ENCODE results near the gene ETV3L.

ETV3L gene

DNA sequence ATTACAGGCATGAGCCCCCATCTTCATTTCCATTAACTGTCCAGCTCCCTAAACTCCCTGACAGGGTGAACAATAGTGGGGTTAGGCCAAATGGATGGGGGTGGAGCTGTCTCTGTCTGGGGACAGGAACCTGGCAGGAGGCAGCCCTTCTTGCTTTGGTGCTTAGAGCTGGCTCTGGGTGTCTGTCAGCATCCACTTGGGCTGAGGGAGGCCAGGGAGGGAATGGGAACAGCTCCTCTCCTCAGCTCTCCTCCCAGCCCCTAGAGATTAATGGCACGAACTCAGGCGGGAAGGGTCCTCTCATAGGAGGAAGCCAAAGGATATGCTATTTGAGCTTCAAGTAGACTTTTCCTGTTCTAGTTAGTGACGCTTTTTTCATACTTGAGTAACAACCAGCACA lies 11.1 kb upstream of the ETV3L start:
- H3K9me3 ChIP-seq (ENCODE audit: insufficient read depth, low read length) = no peaks in the 10 kb centered on the region
- H3K9ac ChIP-seq (ENCODE audit: insufficient read length, low read depth) = no peak overlapping the region
- TF ChIP-seq YY1 (IDR thresholded peaks at IDR 0.05; ENCODE audit: insufficient read depth, insufficient read length) (no peak), SUZ12 (IDR thresholded peaks at IDR 0.05; ENCODE audit: extremely low read depth, insufficient read depth, insufficient read length) (no peak), ZNF274 (IDR thresholded peaks at IDR 0.05; ENCODE audit: low read depth, low read length) (no peak)
- peaks cover 38% of the 10 kb centered on the region for H3K4me1 ChIP-seq (ENCODE audit: insufficient read depth, insufficient read length)
- no peak overlapping the region for H3K4me3 ChIP-seq (ENCODE audit: insufficient read length, low read depth)
- no peak for DNase-seq (ENCODE audit: low read depth, low spot score)
- H3K27me3 ChIP-seq (ENCODE audit: insufficient read depth, insufficient read length) = peaks cover 6% of the 10 kb centered on the region
- H3K36me3 ChIP-seq (ENCODE audit: insufficient read depth, insufficient read length, low read length) = no peaks in the 10 kb centered on the region

DNA sequence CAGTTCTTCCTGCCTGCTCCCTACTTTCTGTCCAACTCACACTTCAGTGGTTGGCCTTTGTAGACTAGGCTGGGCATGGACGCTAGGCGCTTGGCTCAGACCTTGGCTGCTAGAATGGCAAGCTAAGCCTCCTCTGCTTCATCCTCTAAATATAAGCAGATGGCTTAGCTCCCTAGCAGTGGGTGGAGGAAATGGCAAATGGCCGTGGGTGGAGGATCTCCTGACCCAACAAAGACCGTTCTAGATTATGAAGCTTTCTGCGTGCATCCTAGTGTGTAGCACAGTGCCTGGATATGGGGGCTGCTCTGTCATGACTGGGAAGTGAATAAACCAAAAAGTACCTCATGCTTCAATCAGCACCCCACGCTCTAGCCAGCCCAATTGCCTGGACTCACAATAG lies 10.4 kb upstream of the ETV3L start:
- Histone ChIP-seq H3K36me3 (ENCODE audit: insufficient read depth, insufficient read length, low read length) (no peaks in the 10 kb centered on the region), H3K9ac (ENCODE audit: insufficient read length, low read depth) (no peak overlapping the region), H3K4me1 (ENCODE audit: insufficient read depth, insufficient read length) (peaks cover 33% of the 10 kb centered on the region), H3K4me3 (ENCODE audit: insufficient read length, low read depth) (no peak overlapping the region), H3K9me3 (ENCODE audit: insufficient read depth, low read length) (no peaks in the 10 kb centered on the region), H3K27me3 (ENCODE audit: insufficient read depth, insufficient read length) (peaks cover 6% of the 10 kb centered on the region)
- DNase-seq (ENCODE audit: low read depth, low spot score) = no peak
- TF ChIP-seq YY1 (IDR thresholded peaks at IDR 0.05; ENCODE audit: insufficient read depth, insufficient read length) = no peak

DNA sequence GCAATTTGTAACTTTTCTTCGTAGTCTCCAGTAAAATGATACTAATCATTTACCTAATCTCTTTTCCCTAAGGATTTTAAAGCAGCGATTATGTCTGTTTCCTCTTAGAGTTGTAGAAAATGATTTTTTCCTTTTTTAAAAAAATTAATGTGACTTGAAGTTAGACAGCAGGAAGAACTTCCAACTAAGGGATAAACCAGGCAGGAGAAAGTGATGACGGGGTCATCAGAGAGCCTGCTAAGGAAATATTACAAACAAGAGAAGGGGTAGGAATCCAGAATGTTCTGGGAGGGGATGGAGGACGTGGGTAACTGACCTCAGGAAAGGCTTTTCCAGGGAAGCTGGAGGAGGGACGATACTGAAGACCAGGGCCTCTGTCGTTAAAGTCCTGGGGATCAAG lies 8.8 kb upstream of the ETV3L start:
- no peak for TF ChIP-seq ZNF274 (IDR thresholded peaks at IDR 0.05; ENCODE audit: low read depth, low read length)
- no peak for TF ChIP-seq SUZ12 (IDR thresholded peaks at IDR 0.05; ENCODE audit: extremely low read depth, insufficient read depth, insufficient read length)
- no peak for TF ChIP-seq YY1 (IDR thresholded peaks at IDR 0.05; ENCODE audit: insufficient read depth, insufficient read length)
- Histone ChIP-seq H3K9ac (ENCODE audit: insufficient read length, low read depth) (no peak overlapping the region), H3K36me3 (ENCODE audit: insufficient read depth, insufficient read length, low read length) (no peaks in the 10 kb centered on the region), H3K4me1 (ENCODE audit: insufficient read depth, insufficient read length) (peaks cover 24% of the 10 kb centered on the region), H3K9me3 (ENCODE audit: insufficient read depth, low read length) (no peaks in the 10 kb centered on the region), H3K4me3 (ENCODE audit: insufficient read length, low read depth) (no peak overlapping the region), H3K27me3 (ENCODE audit: insufficient read depth, insufficient read length) (peaks cover 6% of the 10 kb centered on the region)
- no peak for DNase-seq (ENCODE audit: low read depth, low spot score)

DNA sequence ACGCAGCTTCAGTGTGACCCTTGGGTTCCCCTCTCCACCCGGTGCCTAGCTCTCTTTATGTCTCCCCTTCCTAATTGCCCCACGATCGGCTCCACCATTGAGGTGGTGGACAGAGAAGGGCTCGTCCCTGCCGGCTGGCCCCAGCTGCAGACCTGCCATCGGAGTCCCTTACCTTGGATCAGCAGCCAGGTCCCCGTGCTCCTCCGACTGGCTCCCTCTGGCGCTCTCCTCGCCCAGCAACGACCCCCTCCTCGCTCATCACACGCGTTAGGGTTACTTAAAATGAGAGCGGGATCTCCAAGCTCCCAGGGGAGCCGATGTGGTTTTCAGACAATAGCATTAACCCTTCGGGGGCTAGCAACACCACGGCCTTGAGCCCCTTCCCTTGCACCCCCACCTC lies 8.1 kb upstream of the ETV3L start:
- TF ChIP-seq ZNF274 (IDR thresholded peaks at IDR 0.05; ENCODE audit: low read depth, low read length) = no peak
- TF ChIP-seq YY1 (IDR thresholded peaks at IDR 0.05; ENCODE audit: insufficient read depth, insufficient read length) = no peak
- TF ChIP-seq SUZ12 (IDR thresholded peaks at IDR 0.05; ENCODE audit: extremely low read depth, insufficient read depth, insufficient read length) = no peak
- H3K4me1 ChIP-seq (ENCODE audit: insufficient read depth, insufficient read length) = peaks cover 16% of the 10 kb centered on the region
- peaks cover 6% of the 10 kb centered on the region for H3K27me3 ChIP-seq (ENCODE audit: insufficient read depth, insufficient read length)
- H3K36me3 ChIP-seq (ENCODE audit: insufficient read depth, insufficient read length, low read length) = no peaks in the 10 kb centered on the region
- no peak overlapping the region for H3K9ac ChIP-seq (ENCODE audit: insufficient read length, low read depth)
- no peaks in the 10 kb centered on the region for H3K9me3 ChIP-seq (ENCODE audit: insufficient read depth, low read length)
- no peak overlapping the region for H3K4me3 ChIP-seq (ENCODE audit: insufficient read length, low read depth)
- DNase-seq (ENCODE audit: low read depth, low spot score) = no peak

DNA sequence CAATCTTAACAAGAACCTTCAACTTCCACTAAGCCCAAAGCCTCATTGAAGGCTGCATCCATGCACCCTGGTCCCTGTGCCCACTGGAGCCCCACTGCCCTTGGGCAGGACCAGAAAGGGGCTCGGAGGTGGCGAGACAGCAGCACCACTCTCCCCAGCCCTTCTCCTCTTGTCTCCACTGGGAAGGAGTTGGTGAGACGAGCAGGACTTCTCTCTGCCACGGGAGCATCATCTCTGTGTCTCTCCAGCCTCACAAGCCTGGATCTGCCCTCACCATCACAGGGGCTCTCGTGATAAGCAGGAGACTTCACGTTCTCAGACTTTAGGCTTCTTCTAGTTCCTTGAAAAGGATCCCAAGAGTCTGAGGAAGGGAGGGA lies 7.2 kb upstream of the ETV3L start:
- TF ChIP-seq SUZ12 (IDR thresholded peaks at IDR 0.05; ENCODE audit: extremely low read depth, insufficient read depth, insufficient read length) (no peak), ZNF274 (IDR thresholded peaks at IDR 0.05; ENCODE audit: low read depth, low read length) (no peak), YY1 (IDR thresholded peaks at IDR 0.05; ENCODE audit: insufficient read depth, insufficient read length) (no peak)
- peaks cover 6% of the 10 kb centered on the region for H3K27me3 ChIP-seq (ENCODE audit: insufficient read depth, insufficient read length)
- DNase-seq (ENCODE audit: low read depth, low spot score) = no peak
- no peak overlapping the region for H3K4me3 ChIP-seq (ENCODE audit: insufficient read length, low read depth)
- H3K4me1 ChIP-seq (ENCODE audit: insufficient read depth, insufficient read length) = peaks cover 9% of the 10 kb centered on the region
- H3K9me3 ChIP-seq (ENCODE audit: insufficient read depth, low read length) = no peaks in the 10 kb centered on the region
- no peaks in the 10 kb centered on the region for H3K36me3 ChIP-seq (ENCODE audit: insufficient read depth, insufficient read length, low read length)
- H3K9ac ChIP-seq (ENCODE audit: insufficient read length, low read depth) = no peak overlapping the region

DNA sequence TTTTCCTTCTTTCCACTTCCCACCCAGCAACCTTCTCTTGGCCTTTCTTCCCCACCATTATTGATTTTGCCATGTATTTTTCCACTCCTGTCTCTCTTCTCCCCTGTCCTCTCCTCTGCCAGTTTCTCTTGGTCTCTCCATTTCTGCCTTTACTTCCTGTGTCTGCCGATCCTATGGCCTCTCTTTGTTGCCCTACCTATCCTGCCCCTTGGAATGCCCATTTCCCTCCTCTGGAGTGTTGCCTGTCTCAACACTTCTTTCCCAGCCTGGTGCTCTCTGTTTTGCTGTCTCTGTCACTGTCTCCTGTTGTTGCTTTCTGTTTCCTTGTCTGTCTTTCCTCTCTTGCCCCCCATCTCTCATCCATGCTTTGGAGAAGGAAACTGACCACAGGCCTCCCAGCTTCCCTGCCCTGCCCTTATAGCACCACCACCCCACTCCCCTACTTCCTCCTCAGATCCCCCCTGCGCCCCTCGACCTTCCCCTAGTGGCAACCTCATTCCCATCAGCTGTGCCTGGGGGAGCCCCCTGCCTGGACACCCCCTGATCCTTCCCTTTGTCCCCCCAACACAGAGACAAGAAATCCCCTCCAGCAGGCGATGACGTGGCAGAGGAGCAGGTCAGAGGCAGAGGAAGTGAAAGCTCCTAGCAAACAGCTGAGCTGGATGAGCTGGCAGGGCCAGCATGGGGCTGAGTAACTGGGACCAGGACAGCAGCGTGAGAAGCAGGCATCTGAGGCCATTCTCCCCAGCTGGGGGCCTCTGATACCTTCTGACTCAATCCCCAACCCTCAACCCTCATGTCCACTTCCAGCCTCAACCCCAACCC lies 6.6 kb upstream of the ETV3L start:
- Histone ChIP-seq H3K9ac (ENCODE audit: insufficient read length, low read depth) (no peak overlapping the region), H3K4me3 (ENCODE audit: insufficient read length, low read depth) (no peak overlapping the region), H3K27me3 (ENCODE audit: insufficient read depth, insufficient read length) (peaks cover 6% of the 10 kb centered on the region), H3K36me3 (ENCODE audit: insufficient read depth, insufficient read length, low read length) (no peaks in the 10 kb centered on the region), H3K4me1 (ENCODE audit: insufficient read depth, insufficient read length) (peaks cover 6% of the 10 kb centered on the region), H3K9me3 (ENCODE audit: insufficient read depth, low read length) (no peaks in the 10 kb centered on the region)
- no peak for DNase-seq (ENCODE audit: low read depth, low spot score)
- no peak for TF ChIP-seq YY1 (IDR thresholded peaks at IDR 0.05; ENCODE audit: insufficient read depth, insufficient read length)
- no peak for TF ChIP-seq SUZ12 (IDR thresholded peaks at IDR 0.05; ENCODE audit: extremely low read depth, insufficient read depth, insufficient read length)
- TF ChIP-seq ZNF274 (IDR thresholded peaks at IDR 0.05; ENCODE audit: low read depth, low read length) = no peak

DNA sequence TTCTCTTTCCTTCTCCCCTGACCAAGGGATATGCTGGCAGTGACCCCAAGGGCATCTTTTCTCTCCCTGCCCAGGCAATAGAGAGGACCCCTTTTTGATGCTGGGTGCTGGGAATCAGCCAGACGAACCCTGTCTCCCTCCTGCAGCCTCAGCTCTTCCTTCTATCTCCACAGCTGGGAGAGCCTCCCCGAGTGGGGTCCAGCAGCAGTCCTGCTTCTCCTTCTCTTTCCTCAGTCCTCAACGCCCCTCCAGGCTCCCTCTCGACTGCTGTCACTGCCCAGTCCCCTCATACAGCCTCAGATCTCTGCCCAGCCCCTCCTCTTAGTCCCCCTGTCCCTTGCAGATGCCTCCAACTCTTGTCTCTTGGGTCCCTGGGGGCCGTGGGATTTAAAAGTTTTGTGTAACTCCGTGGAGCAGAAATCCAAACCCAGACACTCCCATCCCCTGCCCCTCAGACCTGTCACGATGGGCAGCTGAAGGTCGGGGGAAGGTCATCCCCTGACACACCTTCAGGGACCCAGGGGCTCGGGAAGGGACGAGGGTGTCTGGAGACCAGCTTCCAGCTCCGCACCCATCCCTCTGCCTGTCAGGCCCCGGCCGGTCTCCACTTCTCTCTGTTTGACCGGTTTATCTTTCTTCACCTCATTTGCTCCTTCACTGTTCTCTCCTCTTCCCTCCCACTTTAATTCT lies 5.8 kb upstream of the ETV3L start:
- H3K9ac ChIP-seq (ENCODE audit: insufficient read length, low read depth) = no peak overlapping the region
- H3K4me1 ChIP-seq (ENCODE audit: insufficient read depth, insufficient read length) = peaks cover 4% of the 10 kb centered on the region
- H3K4me3 ChIP-seq (ENCODE audit: insufficient read length, low read depth) = no peak overlapping the region
- no peaks in the 10 kb centered on the region for H3K9me3 ChIP-seq (ENCODE audit: insufficient read depth, low read length)
- TF ChIP-seq ZNF274 (IDR thresholded peaks at IDR 0.05; ENCODE audit: low read depth, low read length) (no peak), YY1 (IDR thresholded peaks at IDR 0.05; ENCODE audit: insufficient read depth, insufficient read length) (no peak), SUZ12 (IDR thresholded peaks at IDR 0.05; ENCODE audit: extremely low read depth, insufficient read depth, insufficient read length) (no peak)
- H3K27me3 ChIP-seq (ENCODE audit: insufficient read depth, insufficient read length) = peaks cover 6% of the 10 kb centered on the region
- H3K36me3 ChIP-seq (ENCODE audit: insufficient read depth, insufficient read length, low read length) = no peaks in the 10 kb centered on the region
- no peak for DNase-seq (ENCODE audit: low read depth, low spot score)

All from NT2/D1 (cell line).